HepG2 (cell line): ENCODE measurements around the gene SLC1A2. TPM values are rescaled to one million over a fixed set of nuclear protein-coding genes. Genes with fewer than 3 reads are reported as not detected.

Experiments
- ATAC-seq: fragments of 200-7000 bp; cut with Tn5 transposase; 3 replicates; pipeline ENCODE4 v1.9.1; 2020; ENCODE audit warnings: mild to moderate bottlenecking, moderate library complexity
- BruUV-seq: library from RNA; stranded (reverse); fragments of 400-500 nt; replicated peaks from 2 replicates; lab custom pipeline; 2021; lab: Mats Ljungman, UMichigan
- CTCF ChIA-PET: fragments of 300-600 bp; formaldehyde crosslinking; extraction: SDS; loops from one replicate; lab custom pipeline; 2021; ENCODE audit warnings: low total read pairs, inconsistent platforms, low intra/inter-chr PET ratio; lab: Yijun Ruan, JAX
- POLR2A ChIA-PET: fragments of 350-600 bp; sonication (Branson Sonifier 250); formaldehyde crosslinking; loops from one replicate; lab custom pipeline; 2020; ENCODE audit warnings: antibody characterized with exemption, inconsistent platforms; lab: Yijun Ruan, JAX
- DNase-seq: peaks from one replicate; pipeline ENCODE4 v3.0.0-alpha.2; 2015; ENCODE audit warnings: low spot score
- FAIRE-seq: peaks from 3 replicates; lab custom pipeline; 2011; peaks lifted over from hg19 to GRCh38; lab: Jason Lieb, UNC
- H2AFZ ChIP-seq: one replicate; pipeline ENCODE4 v1.6.1; 2011; ENCODE audit warnings: low read length, inconsistent platforms
- H3K27ac ChIP-seq: fragments of 300-600 bp; 3 replicates; pipeline ENCODE4 v1.8.0; 2011; ENCODE audit warnings: mixed run types, mild to moderate bottlenecking, mixed read lengths, low read length, inconsistent platforms; ENCODE audit not compliant: insufficient read depth; ENCODE audit errors: extremely low read length
- H3K27me3 ChIP-seq, 2 experiments: fragments of 200-600 bp in 1 of 2; 2 replicates in 1 of 2; 3 replicates in 1 of 2; pipeline versions ENCODE4 v1.6.0 to v1.8.0; 2011; ENCODE audit warnings: low read length in 2 of 2, mild to moderate bottlenecking in 2 of 2, moderate library complexity in 2 of 2, inconsistent platforms in 1 of 2; ENCODE audit not compliant: insufficient read depth in 2 of 2, control insufficient read depth in 1 of 2
- H3K36me3 ChIP-seq, 2 experiments: fragments of 200-600 bp in 1 of 2; replicated peaks in 1 of 2; 2 replicates in 1 of 2; 3 replicates in 1 of 2; pipeline versions ENCODE4 v1.5.1 to v1.8.0; 2011; ENCODE audit warnings: low read length in 2 of 2, inconsistent platforms in 1 of 2; ENCODE audit not compliant: insufficient read depth in 2 of 2, control insufficient read depth in 1 of 2
- H3K4me1 ChIP-seq: 2 replicates; pipeline ENCODE4 v1.5.1; 2012; ENCODE audit warnings: low read length, inconsistent platforms; ENCODE audit not compliant: insufficient read depth
- H3K4me2 ChIP-seq: 2 replicates; pipeline ENCODE4 v1.6.0; 2011; ENCODE audit warnings: low read depth, low read length, inconsistent platforms
- H3K4me3 ChIP-seq, 3 experiments: fragments of 200-600 bp in 1 of 3; sonication (generic), shearing (Covaris generic) in 1 of 3; replicated peaks in 1 of 3; 2 replicates each; pipeline ENCODE4 v1.5.1; 2011 to 2016; ENCODE audit warnings: low read length in 3 of 3, inconsistent platforms in 2 of 3, low read depth in 2 of 3, mild to moderate bottlenecking in 2 of 3, control low read depth in 1 of 3, mixed read lengths in 1 of 3; ENCODE audit not compliant: insufficient read depth in 1 of 3
- H3K79me2 ChIP-seq: one replicate; pipeline ENCODE4 v1.6.1; 2011; ENCODE audit warnings: low read length, inconsistent platforms; ENCODE audit not compliant: insufficient read depth
- H3K9ac ChIP-seq: 2 replicates; pipeline ENCODE4 v1.6.0; 2011; ENCODE audit warnings: mild to moderate bottlenecking, low read depth, low read length, inconsistent platforms; ENCODE audit not compliant: insufficient read depth
- H3K9me3 ChIP-seq: 2 replicates; pipeline ENCODE4 v1.5.1; 2012; ENCODE audit warnings: mild to moderate bottlenecking, low read length
- H4K20me1 ChIP-seq: 2 replicates; pipeline ENCODE4 v1.6.0; 2011; ENCODE audit warnings: inconsistent platforms, mild to moderate bottlenecking, low read length, moderate library complexity; ENCODE audit not compliant: insufficient read depth
- KDM2A ChIP-seq: sonication (generic); formaldehyde crosslinking; IDR thresholded peaks from 2 replicates; pipeline ENCODE4 v1.4.0; 2020; ENCODE audit warnings: low read depth, missing genetic modification reagents, borderline replicate concordance
- MED1 ChIP-seq: sonication (generic); formaldehyde crosslinking; IDR thresholded peaks from 2 replicates; pipeline ENCODE4 v1.4.0; 2020; ENCODE audit warnings: missing genetic modification reagents
- REPIN1 ChIP-seq: sonication (generic); formaldehyde crosslinking; IDR thresholded peaks from 2 replicates; pipeline ENCODE4 v1.8.0; 2022; ENCODE audit warnings: missing genetic modification reagents, low read depth, mild to moderate bottlenecking, borderline replicate concordance
- SALL1 ChIP-seq: sonication (generic); formaldehyde crosslinking; IDR thresholded peaks from 2 replicates; pipeline ENCODE4 v1.8.0; 2022; ENCODE audit warnings: mild to moderate bottlenecking, missing genetic modification reagents
- SIX4 ChIP-seq: sonication (generic); formaldehyde crosslinking; IDR thresholded peaks from 2 replicates; pipeline ENCODE4 v1.4.0; 2020; ENCODE audit warnings: missing genetic modification reagents
- TFDP2 ChIP-seq: sonication (generic); formaldehyde crosslinking; IDR thresholded peaks from 2 replicates; pipeline ENCODE4 v1.4.0; 2020; ENCODE audit warnings: missing genetic modification reagents
- ZNF546 ChIP-seq: sonication (generic); formaldehyde crosslinking; conservative IDR thresholded peaks from 2 replicates; pipeline ENCODE4 v1.8.1; 2023; ENCODE audit warnings: mild to moderate bottlenecking, missing genetic modification reagents
- ZNF562 ChIP-seq: sonication (generic); formaldehyde crosslinking; IDR thresholded peaks from 2 replicates; pipeline ENCODE4 v1.8.0; 2022; ENCODE audit warnings: missing genetic modification reagents, borderline replicate concordance
- WGBS: methylation state at CpG from one replicate; pipeline ENCODE4 v1.1.6; 2017; ENCODE audit warnings: low lambda C conversion rate; 5-methylcytosine and 5-hydroxymethylcytosine counted together
- in situ Hi-C: cut with HindIII; loops from 2 replicates; pipeline ENCODE4 v1.10.0; 2017; ENCODE audit warnings: low pct_unique_long_range_greater_than_20kb; ENCODE audit not compliant: extremely low pct_ligation_motif_present
- intact Hi-C: fragments of 100-400 bp; cut with micrococcal nuclease; formaldehyde crosslinking; loops from one replicate; pipeline ENCODE4 v1.10.0; 2022; ENCODE audit not compliant: unreplicated experiment
- polyA plus RNA-seq, 8 experiments: library from polyadenylated mRNA; depleted of rRNA in 3 of 8; stranded (reverse) in 7 of 8; unstranded in 1 of 8; fragments of >200 nt; fragmentation: Illumina TruSeq in 4 of 8; extraction: Trizol in 4 of 8; gene quantifications; 2 replicates each; pipeline versions ENCODE4 v1.2.1 to v1.2.3, GENCODE V29; 2011 to 2016; ENCODE audit warnings: low read depth in 4 of 8, missing spikeins in 1 of 8, mixed read lengths in 1 of 8; ENCODE audit not compliant: insufficient read depth in 1 of 8
- total RNA-seq, 5 experiments: library from RNA; depleted of rRNA; stranded (reverse); fragments of >200 nt; fragmentation: Illumina TruSeq; extraction: Trizol; gene quantifications; 2 replicates each; pipeline ENCODE4 v1.2.3, GENCODE V29; 2016; ENCODE audit warnings: low read depth in 1 of 5
- TF ChIP-seq, protein P1 (sequence below): sonication (generic); formaldehyde crosslinking; IDR thresholded peaks from 2 replicates; pipeline ENCODE4 v1.5.1; 2020; ENCODE audit warnings: mild to moderate bottlenecking, missing genetic modification reagents, borderline replicate concordance

The SLC1A2 gene
- total and polyA plus RNA-seq, 2 of the 13 experiments (the other 11 are each of a cell fraction or from before 2014, with no cell fraction given), result 23.2 to 43.2 TPM

DNA sequence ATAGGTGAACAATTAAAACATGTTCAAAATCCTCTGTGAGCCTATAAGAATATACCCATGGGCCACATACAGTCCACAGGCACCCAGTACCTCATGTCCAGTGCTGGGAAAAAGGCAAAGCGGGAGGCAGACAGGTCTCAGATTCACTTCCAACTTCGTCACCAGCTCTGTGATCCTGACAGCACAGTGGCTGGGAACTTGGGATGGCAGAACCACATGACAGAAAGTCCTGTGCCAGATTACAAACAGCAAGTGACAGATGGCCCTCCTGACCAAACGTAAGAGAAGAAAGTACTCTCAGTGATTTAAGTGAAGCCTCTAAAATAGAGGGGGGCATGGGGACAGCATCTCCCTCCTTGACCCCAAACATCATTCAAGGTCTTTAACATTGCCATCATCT lies 5.8 kb downstream of the SLC1A2 start:
- H2AFZ ChIP-seq, result no peak overlapping the region
- WGBS, result 14% methylated on average over 1 of the region's 3 CpGs
- TF ChIP-seq, protein P1, sequence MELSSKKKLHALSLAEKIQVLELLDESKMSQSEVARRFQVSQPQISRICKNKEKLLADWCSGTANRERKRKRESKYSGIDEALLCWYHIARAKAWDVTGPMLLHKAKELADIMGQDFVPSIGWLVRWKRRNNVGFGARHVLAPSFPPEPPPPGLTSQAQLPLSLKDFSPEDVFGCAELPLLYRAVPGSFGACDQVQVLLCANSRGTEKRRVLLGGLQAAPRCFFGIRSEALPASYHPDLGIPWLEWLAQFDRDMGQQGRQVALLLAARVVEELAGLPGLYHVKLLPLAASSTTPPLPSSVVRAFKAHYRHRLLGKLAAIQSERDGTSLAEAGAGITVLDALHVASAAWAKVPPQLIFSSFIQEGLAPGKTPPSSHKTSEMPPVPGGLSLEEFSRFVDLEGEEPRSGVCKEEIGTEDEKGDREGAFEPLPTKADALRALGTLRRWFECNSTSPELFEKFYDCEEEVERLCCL (CRISPR knock-in tag), result no peak
- TF ChIP-seq ZNF562 (CRISPR knock-in tag) (no peak), ZNF546 (CRISPR knock-in tag) (no peak), REPIN1 (CRISPR knock-in tag) (no peak), SIX4 (CRISPR knock-in tag) (no peak), KDM2A (CRISPR knock-in tag) (no peak), TFDP2 (CRISPR knock-in tag) (no peak), MED1 (no peak), SALL1 (CRISPR knock-in tag) (no peak)
- H3K79me2 ChIP-seq, result no peaks in the 10 kb centered on the region
- peaks cover 0 to 21% of the 10 kb centered on the region in 2 experiments; a peak in 2 of 5 replicates for H3K27me3 ChIP-seq
- H3K4me3 ChIP-seq, result no peak overlapping the region
- BruUV-seq, result no TSS peak
- FAIRE-seq, result no peak
- H4K20me1 ChIP-seq, result no peaks in the 10 kb centered on the region
- ChIA-PET CTCF (no interaction called here), POLR2A (no interaction called here)
- no peak overlapping the region for H3K27ac ChIP-seq
- H3K9ac ChIP-seq, result no peak overlapping the region
- DNase-seq, result no peak
- in situ Hi-C loops (no loop called here), intact Hi-C loops (no loop called here)
- no peak for ATAC-seq
- H3K4me2 ChIP-seq, result no peak overlapping the region
- H3K4me1 ChIP-seq, result peaks cover 6% of the 10 kb centered on the region; the same call in 1 of the 2 replicates
- no peaks in the 10 kb centered on the region for H3K9me3 ChIP-seq
- no peaks in the 10 kb centered on the region for H3K36me3 ChIP-seq
